ENCODE data around the gene MELTF. TPM values are rescaled to one million over a fixed set of nuclear protein-coding genes. Genes with fewer than 3 reads are reported as not detected.

Gene MELTF
- total RNA-seq, 2 donors from 2014 or later: 7.3 to 11.4 TPM

DNA sequence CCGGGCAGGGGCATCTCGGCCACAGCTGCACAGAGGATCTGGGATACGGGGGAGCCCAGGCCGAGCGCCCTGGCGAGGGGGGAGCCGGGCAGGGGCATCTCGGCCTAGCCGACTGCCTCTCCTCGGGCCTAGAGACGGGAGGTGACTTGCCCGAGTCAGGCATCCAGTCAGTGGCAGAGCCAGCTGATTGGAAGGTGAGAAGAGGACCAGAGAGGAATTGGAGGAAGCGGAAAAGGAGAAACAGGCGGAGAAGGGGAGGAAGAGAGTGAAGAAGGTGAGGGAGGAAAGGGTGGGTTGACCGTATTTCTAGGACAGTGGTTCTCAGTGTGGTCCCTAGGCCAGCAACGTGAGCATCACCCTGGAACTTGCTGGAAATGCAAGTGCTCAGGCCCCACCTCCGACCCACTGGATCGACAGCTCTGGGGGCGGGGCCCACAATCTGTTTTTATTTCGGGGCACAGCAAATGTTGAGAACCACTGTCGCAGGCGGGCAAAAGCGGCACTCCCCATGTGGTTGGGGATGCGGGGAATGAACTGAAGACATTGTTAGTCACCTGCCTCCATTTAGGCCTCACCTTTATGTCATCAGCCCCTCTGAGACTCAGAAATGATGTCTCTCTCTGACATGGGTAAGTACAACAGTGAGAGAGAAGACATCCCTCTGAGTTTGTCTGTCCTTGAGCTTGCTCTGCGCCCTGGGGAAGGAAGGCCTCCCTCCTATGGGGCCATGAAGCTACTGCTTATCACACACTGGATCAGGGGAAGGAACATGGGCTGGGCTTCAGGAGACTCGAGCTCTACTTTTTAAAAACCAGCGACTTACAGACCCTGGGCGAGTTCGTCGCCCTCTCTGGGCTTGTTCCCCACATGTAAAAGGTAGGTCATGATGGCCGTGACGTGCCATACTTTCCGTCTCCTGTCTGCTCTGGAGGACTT lies 1.0 kb upstream of the MELTF start:
- ATAC-seq: no peak
- Mint-ChIP-seq H3K9me3 (peaks cover 0 to 5% of the 10 kb centered on the region in 2 donors), H3K27ac (peak overlapping the region in 1 of 2 donors; percentile 36), H3K36me3 (peaks cover 0 to 5% of the 10 kb centered on the region in 2 donors)
- no peak for DNase-seq (ENCODE audit: low spot score in 2 of 2)

DNA sequence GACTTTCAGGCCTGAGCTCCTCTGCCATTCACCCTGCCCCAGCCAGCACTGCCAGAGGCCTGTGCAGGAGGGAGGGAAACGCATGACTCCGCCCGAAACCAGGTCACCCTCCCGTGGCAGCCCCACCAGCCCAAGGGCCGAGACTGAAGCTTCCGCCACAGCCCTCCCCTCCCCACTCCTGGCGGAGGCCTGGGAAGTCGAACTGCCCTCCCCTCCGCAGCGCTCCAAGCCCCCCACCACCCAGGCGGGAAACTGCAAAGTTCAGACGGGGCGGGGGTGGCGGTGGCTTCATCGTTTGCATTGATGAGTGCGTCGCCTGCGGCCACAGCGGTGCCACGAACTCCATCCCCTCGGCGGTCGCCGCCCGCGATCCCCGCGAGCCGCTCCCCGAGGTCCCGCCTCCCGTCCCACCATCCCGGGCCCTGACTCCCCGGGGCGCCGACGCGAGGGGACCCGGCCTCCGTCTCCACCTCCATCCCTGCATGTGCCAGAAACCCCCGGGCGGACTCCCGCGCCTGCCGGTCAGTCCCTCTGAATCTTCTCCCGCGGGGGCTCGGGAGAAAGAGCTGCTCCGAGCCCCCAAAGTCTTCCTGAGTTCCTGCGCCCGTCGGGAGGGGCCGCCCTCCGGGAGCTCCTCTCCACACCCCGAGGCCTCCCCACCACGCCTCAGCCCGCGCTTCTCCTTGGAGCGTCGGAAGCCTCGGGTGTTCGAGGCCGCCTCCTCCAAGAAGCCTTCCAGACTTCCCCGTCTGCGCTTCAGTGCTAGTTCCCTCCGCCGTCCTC lies 698 bp downstream of the MELTF start:
- DNase-seq (ENCODE audit: low spot score in 2 of 2) (peak in 1 of 2 donors; percentile 58), ATAC-seq (peak; percentile 7 to 19)
- Mint-ChIP-seq H3K9me3 (no peaks in the 10 kb centered on the region), H3K36me3 (no peaks in the 10 kb centered on the region), H3K27ac (no peak overlapping the region)

- Mint-ChIP-seq H3K27ac (no peak overlapping the region), H3K36me3 (no peaks in the 10 kb centered on the region), H3K9me3 (no peaks in the 10 kb centered on the region)
- peak in 1 of 2 donors; percentile 54 for DNase-seq (ENCODE audit: low spot score in 2 of 2)
- no peak for ATAC-seq
Observed at GRCh38 chr3:197027896-197028727, 1.5 kb downstream of the MELTF start.

GRCh38 chr3:197027151-197027895 lies 2.3 kb downstream of the MELTF start:
- no peak overlapping the region for H3K27ac Mint-ChIP-seq

DNA sequence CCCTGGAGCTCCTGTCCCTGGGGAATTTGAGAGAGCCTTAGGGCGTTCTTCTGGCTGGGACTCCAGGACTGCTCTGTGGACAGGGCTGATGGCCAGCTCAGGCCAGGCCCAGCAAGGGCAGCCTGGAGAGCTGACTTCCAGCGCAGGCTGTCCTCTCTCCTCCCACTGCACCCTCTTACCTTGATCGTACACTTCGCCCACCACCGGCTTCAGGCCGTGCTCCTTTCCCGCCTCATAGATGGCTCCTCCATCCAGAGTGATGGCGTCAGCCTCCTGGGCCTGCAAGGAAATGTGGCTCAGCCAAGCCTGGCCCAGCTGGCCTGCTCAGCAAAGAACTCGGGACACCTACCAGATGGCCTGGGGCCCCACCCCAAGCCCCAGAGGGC lies 3.1 kb downstream of the MELTF start:
- Mint-ChIP-seq H3K27ac (no peak overlapping the region), H3K9me3 (no peaks in the 10 kb centered on the region), H3K36me3 (no peaks in the 10 kb centered on the region)
- DNase-seq (ENCODE audit: low spot score in 2 of 2) (peak in 1 of 2 donors; percentile 50), ATAC-seq (no peak)

More at GRCh38 chr3:197027151-197027895, 2.3 kb downstream of the MELTF start:
- DNase-seq (ENCODE audit: low spot score in 2 of 2): peak in 1 of 2 donors; percentile 54
- Mint-ChIP-seq H3K36me3 (no peaks in the 10 kb centered on the region), H3K9me3 (no peaks in the 10 kb centered on the region)
- no peak for ATAC-seq

DNA sequence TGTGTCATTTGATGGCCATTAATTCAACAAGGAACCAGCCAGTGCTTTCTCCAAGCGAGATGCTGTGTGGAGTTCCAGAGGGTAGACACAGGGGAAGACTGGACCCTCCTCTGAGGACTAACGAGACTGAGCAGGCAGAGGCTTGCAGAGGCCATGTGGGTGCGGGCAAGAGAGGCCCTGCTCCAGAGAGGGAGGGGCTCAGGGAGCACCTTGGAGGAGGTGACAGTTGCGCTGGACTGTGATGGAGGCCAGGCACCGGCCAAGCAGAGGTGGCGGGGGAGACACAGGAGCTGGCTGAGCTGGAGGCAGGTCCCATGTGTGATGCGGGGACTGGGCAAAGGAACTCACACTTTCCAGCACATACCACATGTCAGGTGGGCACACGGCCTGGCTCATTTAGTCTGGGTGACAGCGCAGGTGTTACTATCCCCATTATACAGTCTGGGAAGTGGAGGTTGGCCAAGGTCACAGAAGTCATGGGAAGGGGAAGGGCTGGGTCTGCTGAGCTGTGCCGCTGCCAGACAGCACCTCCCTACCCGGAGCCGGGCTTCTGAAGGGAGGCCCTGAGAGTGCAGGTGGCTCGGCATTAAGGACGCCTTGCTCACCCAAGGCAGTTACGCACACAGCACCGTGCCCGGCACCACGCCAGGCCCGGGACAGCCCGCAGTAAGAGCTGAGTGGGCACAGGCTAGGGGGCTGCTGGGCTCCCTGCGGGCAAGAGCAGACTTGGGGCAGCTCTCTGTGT lies 3.7 kb downstream of the MELTF start:
- ATAC-seq (no peak), DNase-seq (ENCODE audit: low spot score in 2 of 2) (peak in 1 of 2 donors; percentile 54)
- no peaks in the 10 kb centered on the region for H3K36me3 Mint-ChIP-seq
- no peaks in the 10 kb centered on the region for H3K9me3 Mint-ChIP-seq
- no peak overlapping the region for H3K27ac Mint-ChIP-seq

- DNase-seq (ENCODE audit: low spot score in 2 of 2) (peak in 1 of 2 donors; percentile 43), ATAC-seq (no peak)
- H3K9me3 Mint-ChIP-seq: no peaks in the 10 kb centered on the region
- no peak overlapping the region for H3K27ac Mint-ChIP-seq
- no peaks in the 10 kb centered on the region for H3K36me3 Mint-ChIP-seq
Observed at GRCh38 chr3:197024881-197025735, 4.5 kb downstream of the MELTF start.

GRCh38 chr3:197023998-197024651 lies 5.5 kb downstream of the MELTF start:
- no peak overlapping the region for H3K27ac Mint-ChIP-seq
- no peaks in the 10 kb centered on the region for H3K36me3 Mint-ChIP-seq
- H3K9me3 Mint-ChIP-seq: no peaks in the 10 kb centered on the region
- DNase-seq (ENCODE audit: low spot score in 2 of 2) (peak in 1 of 2 donors; percentile 50), ATAC-seq (no peak)

- no peaks in the 10 kb centered on the region for H3K36me3 Mint-ChIP-seq
- peak in 1 of 2 donors; percentile 44 for DNase-seq (ENCODE audit: low spot score in 2 of 2)
- no peak overlapping the region for H3K27ac Mint-ChIP-seq
- no peaks in the 10 kb centered on the region for H3K9me3 Mint-ChIP-seq
- ATAC-seq: peak in 1 of 2 donors; percentile 39
Observed at GRCh38 chr3:197023241-197023997, 6.2 kb downstream of the MELTF start.

- no peaks in the 10 kb centered on the region for H3K36me3 Mint-ChIP-seq
- DNase-seq (ENCODE audit: low spot score in 2 of 2): peak in 1 of 2 donors; percentile 44
- H3K27ac Mint-ChIP-seq: no peak overlapping the region
Observed at GRCh38 chr3:197022405-197023231, 7.0 kb downstream of the MELTF start.

DNA sequence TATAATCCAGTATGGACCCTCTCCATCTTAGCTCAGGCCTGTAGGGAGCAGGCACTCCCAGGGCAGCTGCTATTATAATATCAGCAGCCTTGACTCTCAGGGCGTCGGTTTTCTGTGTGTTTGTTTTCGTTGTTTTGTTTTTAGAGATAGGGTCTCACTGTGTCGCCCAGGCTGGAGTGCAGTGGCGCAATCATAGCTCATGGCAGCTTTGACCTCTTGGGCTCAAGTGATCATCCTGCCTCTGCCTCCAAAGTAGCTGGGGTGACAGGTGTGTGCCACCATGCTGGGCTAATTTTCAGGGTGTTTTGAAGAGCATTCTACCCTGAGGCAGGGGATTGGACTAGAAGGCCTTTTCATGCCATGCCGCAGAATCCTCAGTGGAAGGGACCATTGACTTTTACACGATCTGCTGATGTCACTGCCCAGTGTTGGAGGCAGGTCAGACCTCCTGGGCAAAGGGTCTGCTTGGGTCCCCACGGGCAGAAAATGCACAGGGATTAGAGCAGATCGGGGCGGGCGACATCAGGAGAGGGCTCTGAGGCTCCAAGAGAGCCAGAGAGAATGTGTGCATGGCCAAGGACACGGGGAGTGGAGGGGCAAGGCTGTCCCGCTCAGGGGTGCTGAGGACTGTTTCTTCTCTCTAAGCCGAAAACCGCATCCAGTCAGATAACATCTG lies 7.8 kb downstream of the MELTF start:
- Mint-ChIP-seq H3K9me3 (no peaks in the 10 kb centered on the region), H3K36me3 (no peaks in the 10 kb centered on the region), H3K27ac (no peak overlapping the region)
- DNase-seq (ENCODE audit: low spot score in 2 of 2) (no peak), ATAC-seq (no peak)

More at GRCh38 chr3:197022405-197023231, 7.0 kb downstream of the MELTF start:
- no peaks in the 10 kb centered on the region for H3K9me3 Mint-ChIP-seq
- ATAC-seq: no peak

- DNase-seq (ENCODE audit: low spot score in 2 of 2) (peak in 1 of 2 donors; percentile 44), ATAC-seq (no peak)
- H3K27ac Mint-ChIP-seq: peak overlapping the region in 1 of 2 donors; percentile 77
- H3K9me3 Mint-ChIP-seq: no peaks in the 10 kb centered on the region
- no peaks in the 10 kb centered on the region for H3K36me3 Mint-ChIP-seq
Observed at GRCh38 chr3:197021231-197021630, 8.4 kb downstream of the MELTF start.

Measured in activated naive CD4-positive, alpha-beta T cell treated with anti-CD3 and anti-CD28 coated beads, Interleukin-2, amount 50 U/mL, for 72 hours (primary cell).